Peyer's patch (tissue), 4 donors: Measurements from ENCODE around the gene SLC25A21.

Experiments used
- CTCF ChIP-seq, 6 experiments: fragments of 450-650 bp in 4 of 6; fragments of 200-600 bp in 2 of 6; sonication (generic) in 1 of 6; IDR thresholded peaks; one replicate each; pipeline ENCODE4 v1.5.1; 2017 to 2019; ENCODE audit warnings: antibody characterized with exemption in 6 of 6, mild to moderate bottlenecking in 3 of 6, moderate library complexity in 1 of 6
- POLR2A ChIP-seq, 2 donors: fragments of 450-650 bp; IDR thresholded peaks; one replicate each; pipeline ENCODE4 v1.5.1; 2017; ENCODE audit warnings: antibody characterized with exemption in 2 of 2, mild to moderate bottlenecking in 2 of 2, moderate library complexity in 2 of 2

- TF ChIP-seq CTCF (IDR thresholded peaks at IDR 0.05) (no peak), POLR2A (IDR thresholded peaks at IDR 0.05) (no peak)
Measured at GRCh38 chr14:36947362-36947761, 225.0 kb downstream of the SLC25A21 start.
